ENCODE results near the gene TRPC4.

TRPC4 gene

DNA sequence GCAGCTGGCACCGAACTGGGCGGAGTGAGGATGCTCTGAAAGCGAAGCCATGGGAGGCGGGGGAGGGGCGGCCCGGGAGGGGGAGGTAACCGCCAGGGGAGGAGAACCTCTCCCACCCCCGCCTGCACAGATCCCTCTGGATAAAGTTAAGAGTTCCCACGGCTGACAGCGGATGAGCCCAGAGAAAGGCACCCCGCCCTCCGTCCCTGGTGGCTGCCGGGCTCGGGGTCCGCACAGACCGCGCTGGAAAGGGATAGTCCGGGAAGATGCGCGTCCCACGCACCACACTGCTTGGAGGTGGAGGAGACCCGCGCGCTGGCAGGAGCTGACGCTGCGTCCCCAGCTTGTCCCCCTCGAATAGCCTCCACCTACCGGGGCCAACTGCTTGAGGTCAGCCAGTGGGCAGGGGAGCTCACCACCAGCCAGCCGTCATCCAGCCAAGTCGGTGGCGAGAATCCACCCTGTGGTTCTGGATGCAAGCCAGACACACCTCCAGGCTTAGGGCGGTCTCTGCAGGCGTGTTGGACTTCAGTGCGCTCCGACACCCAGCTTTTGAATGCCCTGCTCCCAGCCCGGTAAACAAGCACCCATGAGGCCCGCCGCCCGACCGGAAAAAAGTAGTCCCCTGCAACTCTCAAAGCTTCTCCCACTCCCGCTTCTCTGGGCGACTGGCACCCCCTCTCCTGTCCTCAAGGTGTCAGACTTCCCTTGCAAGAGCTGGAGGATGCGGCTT is at the start of gene TRPC4:
TSS of gene TRPC4 (minus strand) at position 17 of the 733 bp plus-strand sequence. CDS start 86,439 bp downstream, outside the sequence.
- no peak for DNase-seq (ENCODE audit: low spot score)

GRCh38 chr13:37918751-37919150 is 49.2 kb upstream of the TRPC4 start:
- DNase-seq (ENCODE audit: low spot score): no peak

DNA sequence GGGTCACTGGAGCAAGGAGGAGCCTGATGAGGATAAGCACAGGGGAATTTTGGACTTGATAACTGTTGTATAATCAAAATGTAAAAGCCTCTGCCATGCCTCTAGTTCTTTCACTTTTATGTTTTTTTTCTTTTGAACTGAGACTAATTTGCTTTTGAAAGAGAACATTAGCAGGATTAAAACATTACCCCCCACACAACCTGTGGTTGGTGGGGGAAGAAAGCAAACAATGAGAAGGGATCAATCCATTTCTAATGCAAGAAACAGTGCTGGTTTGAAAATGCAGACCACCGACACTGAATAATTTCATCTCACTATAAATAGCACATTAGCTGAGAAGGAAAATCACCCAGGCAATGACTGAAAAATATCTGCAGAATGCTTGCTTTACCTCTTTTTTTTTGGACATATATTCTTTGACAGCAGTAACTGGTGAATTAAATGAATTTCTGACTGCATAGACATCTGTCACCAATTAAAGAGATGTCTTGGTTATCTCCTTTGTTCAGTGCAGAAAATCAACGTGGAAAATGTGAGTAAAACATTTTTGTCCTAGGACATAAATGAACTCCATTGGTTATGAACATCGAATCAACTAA is 48.6 kb upstream of the TRPC4 start:
- no peak for DNase-seq (ENCODE audit: low spot score)

DNA sequence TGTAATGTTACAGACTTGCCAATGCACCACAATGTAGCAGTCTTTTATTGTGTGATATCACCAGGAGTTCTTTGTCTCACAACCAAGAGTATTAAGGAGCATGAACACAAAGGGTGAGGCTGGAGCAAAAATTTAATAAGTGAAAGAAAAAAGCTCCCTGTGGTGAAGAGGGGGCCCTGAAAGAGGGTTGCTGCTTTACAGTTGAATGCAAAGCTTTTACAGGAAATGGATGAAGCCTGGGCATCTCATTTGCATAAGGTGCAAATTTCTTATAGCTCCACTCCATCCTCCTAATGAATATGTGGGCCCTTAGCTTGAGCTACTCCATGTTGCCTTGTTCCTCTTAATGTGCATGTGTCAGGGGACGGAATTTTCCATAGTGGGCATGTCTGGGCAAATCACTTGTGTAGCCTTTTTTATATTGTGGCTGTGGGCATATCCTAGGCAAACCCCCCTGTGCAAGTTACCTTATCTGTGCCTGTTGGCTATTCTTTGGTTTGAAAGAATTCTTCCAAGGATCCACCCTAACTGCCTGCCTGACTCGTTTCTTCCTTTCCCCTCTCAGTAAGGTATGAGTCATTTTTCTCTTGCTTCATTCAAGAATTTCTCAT is 45.3 kb upstream of the TRPC4 start:
- DNase-seq (ENCODE audit: low spot score): no peak

DNA sequence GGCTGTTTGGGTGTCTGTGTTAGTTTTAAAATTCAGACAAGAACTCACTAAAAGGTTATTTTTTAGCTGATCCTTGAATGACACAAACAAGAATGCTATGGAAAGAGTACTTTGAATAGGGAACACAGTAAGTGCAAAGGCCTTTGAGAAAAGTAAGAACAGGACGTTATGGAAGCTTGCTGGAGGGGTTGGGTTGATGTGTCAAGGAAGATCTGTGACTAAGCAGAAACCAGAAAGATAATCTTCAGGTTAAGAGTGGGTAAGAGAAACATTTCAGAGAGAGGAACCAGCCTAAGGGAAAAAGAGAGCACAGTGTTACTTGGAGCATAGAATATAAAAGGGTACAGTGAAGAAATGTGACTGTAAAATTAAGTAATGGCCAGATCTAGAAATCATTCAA is 41.2 kb upstream of the TRPC4 start:
- no peak for DNase-seq (ENCODE audit: low spot score)

DNA sequence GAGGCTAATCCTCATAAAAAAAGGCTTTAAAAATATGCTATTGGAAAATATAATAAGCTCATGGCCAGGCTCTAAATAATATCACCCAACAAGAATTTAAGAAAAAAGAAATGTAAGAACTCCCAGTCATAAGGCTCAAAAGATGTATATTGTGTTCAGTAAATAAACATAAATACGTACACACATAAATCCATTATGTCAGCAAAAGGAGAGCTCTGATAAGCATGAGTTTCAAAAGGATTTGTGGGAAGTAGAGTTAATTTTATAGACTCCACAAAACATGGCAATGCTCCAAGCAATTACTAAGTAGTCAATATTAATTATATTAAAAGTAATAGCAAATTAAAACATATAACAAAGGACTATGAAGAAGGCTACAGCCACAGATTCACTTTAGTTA is 37.3 kb upstream of the TRPC4 start:
- no peak for DNase-seq (ENCODE audit: low spot score)

- no peak for DNase-seq (ENCODE audit: low spot score)
Observed at GRCh38 chr13:37905736-37906135, 36.2 kb upstream of the TRPC4 start.

DNA sequence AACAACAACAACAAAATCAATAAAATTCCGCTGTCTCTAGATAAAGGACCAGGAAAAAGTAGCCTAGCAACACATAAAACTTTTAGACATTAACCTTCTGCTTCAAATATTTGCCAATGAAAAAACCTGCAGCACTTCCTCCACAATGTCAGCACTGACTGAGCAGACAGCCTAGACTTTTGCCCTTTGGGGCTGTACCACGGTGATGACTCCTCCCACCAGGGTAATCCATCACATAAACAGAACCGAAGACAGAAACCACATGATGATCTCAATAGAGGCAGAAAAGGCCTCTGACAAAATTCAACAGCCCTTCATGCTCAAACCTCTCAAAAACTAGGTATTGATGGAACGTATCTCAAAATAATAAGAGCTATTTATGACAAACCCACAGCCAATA is 30.2 kb upstream of the TRPC4 start:
- DNase-seq (ENCODE audit: low spot score): no peak

GRCh38 chr13:37893321-37893720 is 23.7 kb upstream of the TRPC4 start:
- no peak for DNase-seq (ENCODE audit: low spot score)

- no peak for DNase-seq (ENCODE audit: low spot score)
Observed at GRCh38 chr13:37889820-37890219, 20.2 kb upstream of the TRPC4 start.

- no peak for DNase-seq (ENCODE audit: low spot score)
Observed at GRCh38 chr13:37889102-37889501, 19.5 kb upstream of the TRPC4 start.

- DNase-seq (ENCODE audit: low spot score): no peak
Observed at GRCh38 chr13:37886879-37887278, 17.3 kb upstream of the TRPC4 start.

GRCh38 chr13:37884674-37885073 is 15.1 kb upstream of the TRPC4 start:
- DNase-seq (ENCODE audit: low spot score): no peak

DNA sequence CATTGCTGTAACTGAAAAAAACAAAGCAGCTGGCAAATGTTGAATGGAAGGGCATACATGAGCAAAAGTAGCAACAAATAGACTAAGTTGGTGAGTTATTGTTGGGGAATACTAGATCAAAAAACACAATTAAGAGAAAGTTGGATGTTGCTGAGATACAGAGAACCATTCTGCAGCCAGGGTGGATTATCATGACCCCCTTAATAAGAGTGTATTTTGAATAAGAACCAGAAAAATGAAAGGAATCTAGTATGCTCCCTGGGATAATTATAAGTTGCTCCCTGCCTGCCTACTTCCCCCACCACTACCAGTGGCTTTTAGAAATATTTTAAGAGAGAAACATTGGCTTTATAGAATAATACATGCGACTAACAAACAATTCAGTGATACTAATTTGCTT is 14.5 kb upstream of the TRPC4 start:
- no peak for DNase-seq (ENCODE audit: low spot score)

DNA sequence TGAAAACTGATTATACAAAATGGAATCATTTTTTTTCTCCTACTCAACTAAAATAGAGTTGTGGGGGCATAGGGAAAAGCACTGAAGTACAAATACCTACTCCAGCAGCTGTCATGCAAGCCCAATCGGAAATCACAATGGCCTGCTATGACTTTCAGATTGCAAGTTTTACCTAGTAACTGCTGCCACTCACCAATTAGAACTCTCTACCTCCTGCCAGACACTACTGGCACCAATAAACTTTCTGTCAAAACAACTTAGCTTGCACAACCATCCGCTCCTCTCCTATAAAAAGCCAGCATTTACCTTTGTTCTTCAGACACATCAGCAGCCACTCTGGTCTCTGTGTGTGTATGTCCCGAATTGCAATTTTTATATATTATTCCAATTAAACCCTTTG is 9.3 kb upstream of the TRPC4 start:
- no peak for DNase-seq (ENCODE audit: low spot score)

- DNase-seq (ENCODE audit: low spot score): no peak
Observed at GRCh38 chr13:37878496-37878895, 8.9 kb upstream of the TRPC4 start.

DNA sequence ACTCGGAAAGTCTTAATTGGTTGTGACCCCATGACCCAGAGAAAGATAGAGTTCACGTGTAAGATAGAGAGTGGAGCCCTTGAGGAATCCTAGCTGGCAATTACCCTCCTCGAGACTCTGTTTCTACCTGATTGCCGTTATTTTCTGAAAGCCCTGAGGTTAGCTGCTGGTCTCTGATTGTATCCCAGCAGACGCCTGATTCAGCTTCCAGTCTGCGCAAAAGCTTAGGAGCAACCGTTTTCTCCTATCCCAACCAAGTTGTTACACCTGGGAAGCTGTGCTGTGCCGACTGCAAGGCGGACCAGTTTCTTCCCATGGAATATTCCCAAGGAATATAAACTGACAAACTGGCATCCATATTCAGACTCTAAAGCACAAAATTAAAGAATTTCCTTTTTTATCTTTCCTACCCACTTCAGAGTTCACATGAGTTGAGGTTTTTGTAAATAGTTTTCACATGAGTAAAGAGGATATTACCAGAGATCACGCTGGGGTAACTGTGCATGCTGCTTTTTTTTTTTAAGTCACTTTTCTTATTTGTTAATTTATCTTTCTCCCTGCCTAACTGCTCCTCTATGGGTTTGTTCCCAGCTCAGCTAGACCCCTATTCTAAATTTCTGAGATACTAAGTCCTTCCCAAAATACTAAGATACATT is 1.5 kb upstream of the TRPC4 start:
- DNase-seq (ENCODE audit: low spot score): no peak

DNA sequence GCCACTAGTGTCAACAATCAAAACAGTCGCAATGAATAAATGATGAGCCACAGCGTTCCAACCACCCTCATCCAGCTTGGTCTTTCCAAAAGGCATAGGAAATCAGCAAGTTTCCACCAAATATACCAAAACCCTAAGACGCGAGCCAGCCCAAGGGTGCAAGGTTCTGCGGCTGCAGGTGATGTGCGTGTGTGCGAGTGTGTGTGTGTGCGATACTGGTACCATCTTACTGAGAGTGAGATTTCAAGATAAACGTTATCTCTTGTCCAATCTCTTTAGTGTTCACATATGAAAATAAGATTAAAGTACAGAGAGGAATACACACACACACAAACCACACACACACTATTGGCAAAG is 895 bp upstream of the TRPC4 start:
- no peak for DNase-seq (ENCODE audit: low spot score)

GRCh38 chr13:37869506-37869755 is 141 bp downstream of the TRPC4 start:
- DNase-seq (ENCODE audit: low spot score): no peak

GRCh38 chr13:37868691-37869505 is 674 bp downstream of the TRPC4 start:
- DNase-seq (ENCODE audit: low spot score): no peak

DNA sequence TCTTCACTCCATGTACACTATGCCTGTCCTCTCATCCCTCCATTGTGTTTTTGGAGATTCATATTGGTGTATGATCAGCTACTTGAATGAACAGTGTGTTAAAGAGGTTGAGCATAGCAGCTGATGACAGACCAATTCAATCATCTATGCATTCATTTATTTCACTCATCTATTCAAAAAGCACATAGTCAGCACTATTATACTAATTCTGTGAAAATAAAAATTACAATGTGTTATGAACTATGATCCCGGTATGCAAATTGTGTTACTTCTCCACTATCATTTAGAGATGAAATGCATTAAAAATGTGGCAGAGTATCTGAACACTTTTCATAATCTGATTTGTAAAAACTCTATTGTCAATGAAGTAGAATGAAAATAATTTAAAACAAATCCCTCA is 5.9 kb downstream of the TRPC4 start:
- DNase-seq (ENCODE audit: low spot score): no peak

DNA sequence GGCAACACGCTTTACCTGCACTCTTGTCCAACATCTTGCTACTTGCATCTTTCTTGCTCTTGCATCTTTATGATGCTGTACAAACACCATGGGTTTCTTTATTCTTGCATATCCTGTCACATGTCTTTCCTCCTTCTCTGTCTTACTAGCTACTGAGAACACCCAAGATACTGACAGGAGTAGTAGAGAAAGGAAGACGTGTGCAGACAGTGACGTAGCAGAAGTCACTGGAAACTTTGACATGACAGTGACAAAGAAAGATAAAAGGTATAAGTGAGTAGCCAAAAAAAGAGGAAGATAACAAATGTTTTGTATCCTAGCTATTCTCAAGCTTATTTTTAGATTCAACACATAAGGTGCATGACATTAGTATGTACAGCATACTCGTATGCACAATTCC is 34.2 kb downstream of the TRPC4 start:
- DNase-seq (ENCODE audit: low spot score): no peak

GRCh38 chr13:37833411-37833810 is 36.2 kb downstream of the TRPC4 start:
- no peak for DNase-seq (ENCODE audit: low spot score)
